Activated naive CD8-positive, alpha-beta T cell treated with anti-CD3 and anti-CD28 coated beads for 36 hours (primary cell): ENCODE results near the gene CPSF6. TPM values are rescaled to one million over a fixed set of nuclear protein-coding genes. Genes with fewer than 3 reads are reported as not detected.
"Not testable (repeated sequence)": the region's sequence is repeated elsewhere in the genome, so short reads cannot be mapped to it uniquely, and the experiment has no call there.

ENCODE experiments used
- DNase-seq: peaks from one replicate; pipeline ENCODE4 v3.0.0; 2021
- H3K27ac Mint-ChIP-seq: one replicate; pipeline ENCODE4 v1.8.0; 2022; ENCODE audit warnings: mild to moderate bottlenecking, moderate library complexity, mixed read lengths
- H3K27me3 Mint-ChIP-seq: one replicate; pipeline ENCODE4 v1.8.0; 2022; ENCODE audit warnings: mild to moderate bottlenecking, mixed read lengths
- H3K36me3 Mint-ChIP-seq: one replicate; pipeline ENCODE4 v1.8.0; 2021; ENCODE audit warnings: mild to moderate bottlenecking, mixed read lengths
- H3K4me1 Mint-ChIP-seq: one replicate; pipeline ENCODE4 v1.8.0; 2021; ENCODE audit warnings: mixed read lengths
- H3K4me3 Mint-ChIP-seq: one replicate; pipeline ENCODE4 v1.8.0; 2022; ENCODE audit warnings: mild to moderate bottlenecking, moderate library complexity, mixed read lengths
- H3K9me3 Mint-ChIP-seq: one replicate; pipeline ENCODE4 v1.8.0; 2022; ENCODE audit warnings: mixed read lengths
- total RNA-seq, 2 experiments: library from RNA; stranded (reverse); gene quantifications; one replicate each; pipeline ENCODE4 v1.2.3, GENCODE V29; 2021

The CPSF6 gene
- total RNA-seq, 2 experiments from 2014 or later, result 124 to 133 TPM

GRCh38 chr12:69243099-69244084, 4.0 kb downstream of the CPSF6 start:
- peak overlapping the region; percentile 99 for H3K4me3 Mint-ChIP-seq

GRCh38 chr12:69247268-69248018, 8.1 kb downstream of the CPSF6 start:
- H3K27me3 Mint-ChIP-seq, result no peaks in the 10 kb centered on the region
- peaks cover 79% of the 10 kb centered on the region for H3K4me1 Mint-ChIP-seq
- H3K9me3 Mint-ChIP-seq, result no peaks in the 10 kb centered on the region
- H3K36me3 Mint-ChIP-seq, result peaks cover 33% of the 10 kb centered on the region
- no peak overlapping the region for H3K4me3 Mint-ChIP-seq
- no peak for DNase-seq
- H3K27ac Mint-ChIP-seq, result peak overlapping the region; percentile 63

More at GRCh38 chr12:69243099-69244084, 4.0 kb downstream of the CPSF6 start:
- peaks cover 4% of the 10 kb centered on the region for H3K27me3 Mint-ChIP-seq
- no peaks in the 10 kb centered on the region for H3K9me3 Mint-ChIP-seq
- peak overlapping the region; percentile 45 for H3K27ac Mint-ChIP-seq
- peaks cover 33% of the 10 kb centered on the region for H3K36me3 Mint-ChIP-seq
- no peak for DNase-seq
- H3K4me1 Mint-ChIP-seq, result peaks cover 70% of the 10 kb centered on the region

GRCh38 chr12:69252033-69252432, 12.7 kb downstream of the CPSF6 start:
- no peak for DNase-seq
- Mint-ChIP-seq H3K4me1 (peaks cover 58% of the 10 kb centered on the region), H3K36me3 (peaks cover 33% of the 10 kb centered on the region), H3K9me3 (no peaks in the 10 kb centered on the region), H3K27ac (no peak overlapping the region), H3K4me3 (no peak overlapping the region), H3K27me3 (no peaks in the 10 kb centered on the region)

- Mint-ChIP-seq H3K27me3 (no peaks in the 10 kb centered on the region), H3K27ac (peak overlapping the region; percentile 25), H3K9me3 (no peaks in the 10 kb centered on the region), H3K36me3 (peaks cover 29% of the 10 kb centered on the region), H3K4me3 (no peak overlapping the region), H3K4me1 (peaks cover 42% of the 10 kb centered on the region)
- DNase-seq, result no peak
Observed at GRCh38 chr12:69254046-69254445, 14.7 kb downstream of the CPSF6 start.

- H3K9me3 Mint-ChIP-seq, result no peaks in the 10 kb centered on the region
- no peak for DNase-seq
- peaks cover 26% of the 10 kb centered on the region for H3K36me3 Mint-ChIP-seq
- H3K27ac Mint-ChIP-seq, result no peak overlapping the region
- peaks cover 35% of the 10 kb centered on the region for H3K4me1 Mint-ChIP-seq
- H3K4me3 Mint-ChIP-seq, result no peak overlapping the region
- no peaks in the 10 kb centered on the region for H3K27me3 Mint-ChIP-seq
Observed at GRCh38 chr12:69254862-69255261, 15.5 kb downstream of the CPSF6 start.

- peaks cover 8% of the 10 kb centered on the region for H3K4me1 Mint-ChIP-seq
- no peaks in the 10 kb centered on the region for H3K27me3 Mint-ChIP-seq
- DNase-seq, result no peak
- no peak overlapping the region for H3K27ac Mint-ChIP-seq
- no peaks in the 10 kb centered on the region for H3K9me3 Mint-ChIP-seq
- H3K4me3 Mint-ChIP-seq, result no peak overlapping the region
- H3K36me3 Mint-ChIP-seq, result peaks cover 33% of the 10 kb centered on the region
Observed at GRCh38 chr12:69258655-69259054, 19.3 kb downstream of the CPSF6 start.

GRCh38 chr12:69262264-69262974, 23.1 kb downstream of the CPSF6 start:
- Mint-ChIP-seq H3K27ac (no peak overlapping the region), H3K9me3 (no peaks in the 10 kb centered on the region), H3K4me1 (peaks cover 4% of the 10 kb centered on the region), H3K36me3 (peaks cover 38% of the 10 kb centered on the region), H3K4me3 (no peak overlapping the region), H3K27me3 (no peaks in the 10 kb centered on the region)
- no peak for DNase-seq

- H3K9me3 Mint-ChIP-seq, result no peaks in the 10 kb centered on the region
- H3K27ac Mint-ChIP-seq, result no peak overlapping the region
- H3K36me3 Mint-ChIP-seq, result peaks cover 31% of the 10 kb centered on the region
- no peak overlapping the region for H3K4me3 Mint-ChIP-seq
- no peaks in the 10 kb centered on the region for H3K27me3 Mint-ChIP-seq
- DNase-seq, result no peak
- H3K4me1 Mint-ChIP-seq, result peaks cover 9% of the 10 kb centered on the region
Observed at GRCh38 chr12:69265205-69265604, 25.8 kb downstream of the CPSF6 start.

GRCh38 chr12:69265633-69266032, 26.3 kb downstream of the CPSF6 start:
- not testable (repeated sequence) for H3K4me3 Mint-ChIP-seq, H3K4me1 Mint-ChIP-seq, DNase-seq, H3K27ac Mint-ChIP-seq, H3K27me3 Mint-ChIP-seq, H3K9me3 Mint-ChIP-seq
- H3K36me3 Mint-ChIP-seq, result peaks cover 27% of the 10 kb centered on the region

- H3K27ac Mint-ChIP-seq, result no peak overlapping the region
- peaks cover 15% of the 10 kb centered on the region for H3K4me1 Mint-ChIP-seq
- H3K4me3 Mint-ChIP-seq, result no peak overlapping the region
- DNase-seq, result no peak
- peaks cover 23% of the 10 kb centered on the region for H3K36me3 Mint-ChIP-seq
- no peaks in the 10 kb centered on the region for H3K9me3 Mint-ChIP-seq
- no peaks in the 10 kb centered on the region for H3K27me3 Mint-ChIP-seq
Observed at GRCh38 chr12:69266036-69266635, 26.8 kb downstream of the CPSF6 start.

- Mint-ChIP-seq H3K9me3 (no peaks in the 10 kb centered on the region), H3K4me3 (no peak overlapping the region), H3K27me3 (no peaks in the 10 kb centered on the region), H3K27ac (no peak overlapping the region), H3K4me1 (peaks cover 34% of the 10 kb centered on the region), H3K36me3 (peaks cover 16% of the 10 kb centered on the region)
- DNase-seq, result no peak
Observed at GRCh38 chr12:69269736-69270135, 30.4 kb downstream of the CPSF6 start.

- H3K36me3 Mint-ChIP-seq, result peaks cover 16% of the 10 kb centered on the region
- no peak overlapping the region for H3K27ac Mint-ChIP-seq
Observed at GRCh38 chr12:69272511-69272910, 33.1 kb downstream of the CPSF6 start.

GRCh38 chr12:69274861-69275260, 35.5 kb downstream of the CPSF6 start:
- peaks cover 13% of the 10 kb centered on the region for H3K36me3 Mint-ChIP-seq
- peaks cover 42% of the 10 kb centered on the region for H3K4me1 Mint-ChIP-seq

More at GRCh38 chr12:69272511-69272910, 33.1 kb downstream of the CPSF6 start:
- no peak for DNase-seq
- H3K4me3 Mint-ChIP-seq, result no peak overlapping the region
- peaks cover 45% of the 10 kb centered on the region for H3K4me1 Mint-ChIP-seq
- no peaks in the 10 kb centered on the region for H3K9me3 Mint-ChIP-seq
- H3K27me3 Mint-ChIP-seq, result no peaks in the 10 kb centered on the region

GRCh38 chr12:69275471-69275891, 36.1 kb downstream of the CPSF6 start:
- Mint-ChIP-seq H3K27ac (peak overlapping the region; percentile 35), H3K36me3 (peaks cover 13% of the 10 kb centered on the region), H3K27me3 (no peaks in the 10 kb centered on the region), H3K9me3 (no peaks in the 10 kb centered on the region), H3K4me3 (peak overlapping the region; percentile 14), H3K4me1 (peaks cover 40% of the 10 kb centered on the region)
- DNase-seq, result no peak

More at GRCh38 chr12:69274861-69275260, 35.5 kb downstream of the CPSF6 start:
- Mint-ChIP-seq H3K4me3 (no peak overlapping the region), H3K9me3 (no peaks in the 10 kb centered on the region), H3K27me3 (no peaks in the 10 kb centered on the region), H3K27ac (peak overlapping the region; percentile 10)
- no peak for DNase-seq
